Vagina (tissue), 2 donors: ENCODE results near the gene ZNF518B. TPM values are rescaled to one million over a fixed set of nuclear protein-coding genes. Genes with fewer than 3 reads are reported as not detected.

Source experiments
- DNase-seq, 2 donors: peaks; one replicate each; pipeline ENCODE4 v3.0.0-alpha.2; 2017; ENCODE audit errors: extremely low spot score in 2 of 2
- H3K27ac ChIP-seq: fragments of 200-600 bp; sonication (generic); one replicate; pipeline ENCODE4 v1.5.1; 2019
- H3K27me3 ChIP-seq: fragments of 200-600 bp; sonication (generic); one replicate; pipeline ENCODE4 v1.5.1; 2019
- H3K36me3 ChIP-seq, 2 donors: fragments of 200-600 bp; sonication (generic); one replicate each; pipeline ENCODE4 v1.5.1; 2017 to 2019
- H3K4me1 ChIP-seq: fragments of 200-600 bp; sonication (generic); one replicate; pipeline ENCODE4 v1.5.1; 2019
- H3K4me3 ChIP-seq, 2 donors: fragments of 200-600 bp; sonication (generic); 1 replicate in 1 of 2; 2 replicates in 1 of 2; pipeline ENCODE4 v1.5.1; 2016 to 2019
- H3K9me3 ChIP-seq: fragments of 200-600 bp; sonication (generic); one replicate; pipeline ENCODE4 v1.5.1; 2019
- CTCF ChIP-seq, 3 experiments: fragments of 450-650 bp in 2 of 3; fragments of 200-600 bp in 1 of 3; sonication (generic) in 1 of 3; IDR thresholded peaks; one replicate each; pipeline ENCODE4 v1.5.1; 2017 to 2019; ENCODE audit warnings: antibody characterized with exemption in 3 of 3, mild to moderate bottlenecking in 2 of 3, moderate library complexity in 2 of 3
- POLR2A ChIP-seq, 2 donors: fragments of 450-650 bp; IDR thresholded peaks; one replicate each; pipeline ENCODE4 v1.6.1; 2017; ENCODE audit warnings: antibody characterized with exemption in 2 of 2, mild to moderate bottlenecking in 2 of 2, moderate library complexity in 2 of 2
- POLR2AphosphoS5 ChIP-seq, 2 donors: sonication (generic); formaldehyde crosslinking; IDR thresholded peaks; one replicate each; pipeline ENCODE4 v1.9.0; 2017; ENCODE audit warnings: antibody characterized with exemption in 2 of 2, mild to moderate bottlenecking in 2 of 2, low read depth in 1 of 2; ENCODE audit not compliant: insufficient read depth in 1 of 2
- intact Hi-C: fragments of 100-400 bp; cut with DNase I; formaldehyde crosslinking; loops from one replicate; pipeline ENCODE4 v1.15.1; 2023
- total RNA-seq: library from RNA; depleted of rRNA; stranded (reverse); fragments of >200 nt; gene quantifications from one replicate; pipeline ENCODE4 v1.2.3, GENCODE V29; 2016

Gene ZNF518B, protein sequence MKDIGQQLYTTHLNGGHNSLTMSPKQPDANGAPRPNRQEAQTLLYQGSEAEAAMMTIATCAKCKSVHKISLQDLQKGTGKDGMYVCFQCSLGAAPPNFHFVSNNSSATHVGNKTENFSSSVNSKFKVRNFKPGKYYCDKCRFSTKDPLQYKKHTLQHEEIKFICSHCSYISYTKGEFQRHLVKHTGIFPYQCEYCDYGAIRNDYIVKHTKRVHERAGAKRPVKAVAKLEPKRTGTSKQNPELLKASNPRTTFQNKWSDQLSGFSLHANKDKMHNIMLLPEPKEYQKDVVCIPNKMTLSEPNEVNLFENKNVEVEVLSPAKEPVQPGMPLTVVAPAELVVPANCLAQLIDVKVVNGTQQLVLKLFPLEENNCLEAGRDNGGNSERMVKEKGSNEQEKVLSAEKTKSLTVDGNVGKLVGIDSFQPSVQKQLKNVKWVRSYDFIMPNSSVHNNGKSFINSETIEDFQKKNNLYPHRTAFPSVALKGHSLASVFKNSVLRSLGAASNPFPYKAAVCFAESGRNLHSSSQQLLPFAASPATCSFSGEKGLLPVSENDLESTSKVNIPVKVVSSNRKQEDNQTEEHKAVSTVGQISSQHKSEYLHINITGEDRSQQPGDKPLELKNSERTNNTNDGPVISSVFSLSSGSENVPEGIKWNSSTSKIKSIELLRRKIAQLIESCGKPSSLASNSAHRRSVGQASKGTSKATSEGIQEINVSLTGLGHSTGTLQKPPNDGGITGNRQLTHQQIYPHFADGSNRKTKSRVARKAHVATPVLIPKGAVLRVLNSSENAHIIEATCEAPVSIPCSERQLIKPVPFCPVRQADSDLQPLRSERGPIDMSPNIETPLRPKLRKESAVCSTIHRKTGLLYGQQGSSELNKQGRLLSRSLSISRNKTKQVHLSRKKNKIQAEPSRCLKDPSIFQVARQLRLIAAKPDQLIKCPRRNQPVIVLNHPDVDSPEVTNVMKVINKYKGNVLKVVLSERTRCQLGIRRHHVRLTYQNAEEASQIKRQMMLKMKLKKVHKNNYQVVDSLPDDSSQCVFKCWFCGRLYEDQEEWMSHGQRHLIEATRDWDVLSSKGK
- 38.3 TPM for total RNA-seq

GRCh38 chr4:10457255-10457801 lies at the start of gene ZNF518B:
Gene ZNF518B, minus strand, starts transcription at chr4:10457426. Its CDS starts 11,098 bp downstream, at chr4:10446328.
- Histone ChIP-seq H3K36me3 (peaks cover 0 to 18% of the 10 kb centered on the region in 2 donors), H3K27me3 (no peaks in the 10 kb centered on the region), H3K27ac (peak within 1 kb of the TSS; percentile 49), H3K4me3 (peak within 1 kb of the TSS; percentile 48 to 84), H3K4me1 (peaks cover 18% of the 10 kb centered on the region), H3K9me3 (no peaks in the 10 kb centered on the region)
- TF ChIP-seq POLR2AphosphoS5 (IDR thresholded peaks at IDR 0.05; ENCODE audit: insufficient read depth in 1 of 2, low read depth in 1 of 2): no peak
- peak in 1 of 2 donors; percentile 10 for TF ChIP-seq POLR2A (IDR thresholded peaks at IDR 0.05)
- TF ChIP-seq CTCF (IDR thresholded peaks at IDR 0.05): no peak
- intact Hi-C loops: loop anchor here (10.0 kb wide), 1 partner anchor 77 kb away; no protein-coding TSS in a partner anchor
- no peak for DNase-seq

- Histone ChIP-seq H3K4me1 (no peaks in the 10 kb centered on the region), H3K9me3 (no peaks in the 10 kb centered on the region), H3K27me3 (no peaks in the 10 kb centered on the region), H3K4me3 (no peak overlapping the region), H3K36me3 (no peaks in the 10 kb centered on the region), H3K27ac (no peak overlapping the region)
- no peak for DNase-seq
- TF ChIP-seq POLR2A (IDR thresholded peaks at IDR 0.05): no peak
- TF ChIP-seq POLR2AphosphoS5 (IDR thresholded peaks at IDR 0.05; ENCODE audit: insufficient read depth in 1 of 2, low read depth in 1 of 2): no peak
- no peak for TF ChIP-seq CTCF (IDR thresholded peaks at IDR 0.05)
- intact Hi-C loops: no loop called here
Observed at GRCh38 chr4:10506077-10506476, 48.9 kb upstream of the ZNF518B start.

DNA sequence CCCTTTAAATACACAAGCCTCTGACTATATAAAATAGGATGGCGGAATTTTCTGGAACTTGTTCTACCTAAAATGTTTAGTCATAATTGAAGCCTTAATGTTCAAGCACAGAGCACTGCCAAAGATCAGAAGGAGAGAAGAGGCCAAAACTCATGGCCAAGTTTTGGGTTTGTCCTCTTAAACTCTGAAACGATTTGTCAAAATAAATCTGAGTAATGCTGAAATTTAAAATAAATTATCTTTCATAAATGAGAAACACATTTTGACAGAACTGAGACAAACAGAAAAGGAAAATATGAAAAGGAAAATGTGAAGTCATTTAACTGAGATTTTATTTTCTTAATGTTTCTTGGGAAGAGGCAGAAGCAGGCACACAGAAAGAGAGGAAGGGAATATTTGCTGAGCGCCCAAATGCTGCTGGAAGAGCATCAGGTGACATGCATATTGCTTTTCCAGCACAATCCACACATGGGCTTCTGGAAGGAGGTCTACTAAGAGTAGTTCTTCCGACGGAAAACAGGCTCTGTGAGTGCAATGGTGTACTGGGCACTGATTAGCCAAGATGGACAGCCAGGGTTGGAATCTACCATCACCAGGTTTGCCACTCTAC lies 47.4 kb upstream of the ZNF518B start:
- H3K27ac ChIP-seq: no peak overlapping the region
- intact Hi-C loops: loop anchor here (2.0 kb wide), 1 partner anchor 26 kb away; no protein-coding TSS in a partner anchor
- H3K36me3 ChIP-seq: no peaks in the 10 kb centered on the region

GRCh38 chr4:10502717-10503116 lies 45.5 kb upstream of the ZNF518B start:
- no peak overlapping the region for H3K27ac ChIP-seq
- DNase-seq: no peak
- no peak for TF ChIP-seq POLR2AphosphoS5 (IDR thresholded peaks at IDR 0.05; ENCODE audit: insufficient read depth in 1 of 2, low read depth in 1 of 2)
- no peak for TF ChIP-seq POLR2A (IDR thresholded peaks at IDR 0.05)
- TF ChIP-seq CTCF (IDR thresholded peaks at IDR 0.05): no peak
- no peak overlapping the region for H3K4me3 ChIP-seq
- no peaks in the 10 kb centered on the region for H3K36me3 ChIP-seq
- intact Hi-C loops: no loop called here
- H3K4me1 ChIP-seq: no peaks in the 10 kb centered on the region
- H3K9me3 ChIP-seq: no peaks in the 10 kb centered on the region
- H3K27me3 ChIP-seq: no peaks in the 10 kb centered on the region

More for the DNA sequence above, 47.4 kb upstream of the ZNF518B start:
- Histone ChIP-seq H3K4me1 (no peaks in the 10 kb centered on the region), H3K4me3 (no peak overlapping the region), H3K27me3 (no peaks in the 10 kb centered on the region), H3K9me3 (no peaks in the 10 kb centered on the region)
- TF ChIP-seq POLR2AphosphoS5 (IDR thresholded peaks at IDR 0.05; ENCODE audit: insufficient read depth in 1 of 2, low read depth in 1 of 2) (no peak), POLR2A (IDR thresholded peaks at IDR 0.05) (no peak), CTCF (IDR thresholded peaks at IDR 0.05) (no peak)
- DNase-seq: no peak
